Erythroblast (primary cell): ENCODE measurements around the gene RDH5.

Experiments
- DNase-seq, 2 experiments: peaks; one replicate each; lab custom pipeline; 2025; lab: John Stamatoyannopoulos, UW
- GATA1 ChIP-seq: IDR thresholded peaks from 2 replicates; pipeline ENCODE4 v1.6.1; 2011; ENCODE audit warnings: low read depth, mild to moderate bottlenecking, control low read depth, low read length, moderate library complexity
- POLR2A ChIP-seq: IDR thresholded peaks from 2 replicates; pipeline ENCODE4 v1.6.1; 2011; ENCODE audit warnings: mild to moderate bottlenecking, low read length

Gene RDH5

GRCh38 chr12:55700255-55701018 is 19.8 kb upstream of the RDH5 start:
- DNase-seq = no peak
- no peak for TF ChIP-seq GATA1
- TF ChIP-seq POLR2A = no peak

- no peak for DNase-seq
- no peak for TF ChIP-seq POLR2A
- TF ChIP-seq GATA1 = no peak
Observed at GRCh38 chr12:55702861-55703260, 17.3 kb upstream of the RDH5 start.

GRCh38 chr12:55703288-55703687 is 16.9 kb upstream of the RDH5 start:
- no peak for TF ChIP-seq POLR2A
- peak; percentile 48 to 64 for DNase-seq

DNA sequence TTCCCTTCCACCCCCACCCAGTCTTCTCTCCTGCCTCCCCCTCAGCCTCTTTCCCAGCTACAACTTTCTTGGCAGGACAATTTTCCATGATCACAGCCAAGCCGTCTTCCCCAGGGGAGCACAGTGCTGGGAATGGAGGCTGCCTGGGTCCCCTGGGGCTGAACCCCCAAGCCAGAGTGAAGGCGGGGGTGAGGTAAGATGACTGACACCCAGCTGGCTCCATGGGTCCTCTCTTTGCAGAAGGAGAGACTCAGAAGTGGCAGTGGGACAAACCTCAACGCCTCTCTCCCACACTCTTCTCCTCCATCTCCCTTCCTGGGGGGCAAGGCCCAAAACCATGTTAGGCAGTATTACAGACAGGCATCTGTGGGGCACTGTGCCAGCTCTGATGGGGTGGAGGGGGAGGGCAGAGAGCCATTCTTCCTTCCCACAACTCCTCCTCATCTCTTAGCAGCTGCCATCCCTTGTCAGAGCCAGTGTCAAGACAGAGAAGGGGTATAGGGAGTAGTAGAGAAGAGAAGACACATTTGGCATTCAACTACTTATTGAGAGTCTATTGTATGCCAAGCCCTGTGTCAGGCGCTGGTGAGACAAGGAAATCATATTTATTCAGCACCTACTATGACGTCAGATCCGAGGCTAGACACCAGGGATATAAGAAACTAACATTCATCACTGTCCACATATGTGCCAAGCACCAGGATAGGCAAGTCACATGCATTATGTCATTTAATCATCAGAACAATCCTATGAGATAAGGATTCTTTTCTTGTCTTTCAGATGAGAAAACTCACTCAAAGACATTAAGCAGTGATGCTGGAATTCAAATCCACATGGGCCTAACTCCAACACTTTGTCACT is 16.1 kb upstream of the RDH5 start:
- DNase-seq = no peak
- TF ChIP-seq POLR2A (no peak), GATA1 (no peak)

GRCh38 chr12:55704824-55705718 is 15.1 kb upstream of the RDH5 start:
- no peak for TF ChIP-seq POLR2A
- TF ChIP-seq GATA1 = no peak
- no peak for DNase-seq

- DNase-seq = peak; percentile 20 to 42
- TF ChIP-seq GATA1 = no peak
Observed at GRCh38 chr12:55705782-55706402, 14.3 kb upstream of the RDH5 start.

GRCh38 chr12:55706568-55707218 is 13.5 kb upstream of the RDH5 start:
- no peak for DNase-seq
- TF ChIP-seq POLR2A (no peak), GATA1 (no peak)

DNA sequence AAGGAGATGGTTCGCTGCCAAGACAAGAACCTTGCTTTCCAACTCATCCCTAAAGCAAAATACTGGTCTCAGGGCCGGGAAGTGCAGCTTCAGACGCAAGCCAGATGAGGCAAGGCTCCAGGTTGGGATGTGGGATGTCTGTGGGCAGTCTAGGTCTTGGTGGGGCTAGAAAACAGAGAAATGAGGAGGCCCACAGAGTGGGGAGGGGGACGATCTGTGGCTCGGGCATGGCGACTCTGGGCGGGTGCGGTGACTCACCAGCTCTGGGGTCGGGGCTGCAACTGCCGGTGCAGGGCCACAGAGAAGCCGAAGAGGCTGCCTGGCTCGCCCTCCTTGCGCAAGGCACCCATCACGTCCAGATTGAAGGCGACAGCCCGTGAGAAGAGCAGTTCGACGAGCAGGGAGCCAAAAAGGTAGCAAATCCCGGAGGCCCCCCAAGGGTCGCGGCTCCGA is 12.9 kb upstream of the RDH5 start:
- TF ChIP-seq POLR2A (no peak), GATA1 (no peak)
- DNase-seq = no peak

DNA sequence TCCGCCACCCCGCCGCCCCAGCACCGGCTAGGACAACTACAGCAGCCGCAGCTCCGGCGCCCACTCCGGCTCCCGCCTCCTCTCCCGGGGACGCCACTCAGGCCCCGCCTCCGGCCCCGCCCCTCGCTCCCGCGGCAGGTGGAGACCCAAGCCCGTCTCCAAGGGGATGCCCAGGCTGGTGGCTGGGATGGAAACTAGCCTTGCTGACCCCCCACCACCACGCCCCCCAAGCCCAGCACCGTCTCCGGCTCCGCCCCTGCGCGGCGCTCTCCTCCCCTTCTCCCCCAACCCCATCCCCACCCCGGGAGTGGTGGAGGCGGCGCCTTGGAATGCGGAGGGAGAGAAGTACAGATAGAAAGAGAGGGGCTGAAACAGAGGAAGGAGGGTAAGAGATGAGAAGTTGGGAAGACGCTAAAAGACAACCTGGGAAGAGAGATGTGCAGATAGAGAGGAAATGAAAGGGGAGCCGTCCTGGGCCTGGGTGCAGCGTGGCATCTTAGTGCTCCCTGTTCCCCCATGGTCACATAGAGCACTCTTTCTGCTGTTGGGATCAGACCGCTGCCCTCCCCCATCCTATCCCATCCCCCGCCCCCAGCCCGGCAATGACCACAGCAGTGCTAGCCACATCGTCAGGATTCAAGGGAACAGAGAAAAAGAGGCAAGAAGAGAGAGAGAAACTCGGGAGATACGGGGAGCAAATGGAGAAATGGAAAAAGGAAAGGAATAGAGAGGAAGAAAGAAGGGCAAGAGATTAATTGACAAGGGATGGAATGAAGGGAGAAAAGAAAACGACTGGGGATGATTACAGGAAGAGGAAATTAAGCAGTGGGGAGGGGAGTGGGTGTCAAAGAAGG is 12.1 kb upstream of the RDH5 start, which contains the start of gene ITGA7:
ITGA7 (minus strand) TSS at position 64 of the 854 bp plus-strand sequence. CDS start 222 bp downstream, outside the sequence.
- DNase-seq = peak; percentile 17 to 32
- TF ChIP-seq GATA1 (no peak), POLR2A (no peak)

GRCh38 chr12:55708695-55709233 is 11.4 kb upstream of the RDH5 start:
- TF ChIP-seq GATA1 (no peak), POLR2A (no peak)
- DNase-seq = no peak

DNA sequence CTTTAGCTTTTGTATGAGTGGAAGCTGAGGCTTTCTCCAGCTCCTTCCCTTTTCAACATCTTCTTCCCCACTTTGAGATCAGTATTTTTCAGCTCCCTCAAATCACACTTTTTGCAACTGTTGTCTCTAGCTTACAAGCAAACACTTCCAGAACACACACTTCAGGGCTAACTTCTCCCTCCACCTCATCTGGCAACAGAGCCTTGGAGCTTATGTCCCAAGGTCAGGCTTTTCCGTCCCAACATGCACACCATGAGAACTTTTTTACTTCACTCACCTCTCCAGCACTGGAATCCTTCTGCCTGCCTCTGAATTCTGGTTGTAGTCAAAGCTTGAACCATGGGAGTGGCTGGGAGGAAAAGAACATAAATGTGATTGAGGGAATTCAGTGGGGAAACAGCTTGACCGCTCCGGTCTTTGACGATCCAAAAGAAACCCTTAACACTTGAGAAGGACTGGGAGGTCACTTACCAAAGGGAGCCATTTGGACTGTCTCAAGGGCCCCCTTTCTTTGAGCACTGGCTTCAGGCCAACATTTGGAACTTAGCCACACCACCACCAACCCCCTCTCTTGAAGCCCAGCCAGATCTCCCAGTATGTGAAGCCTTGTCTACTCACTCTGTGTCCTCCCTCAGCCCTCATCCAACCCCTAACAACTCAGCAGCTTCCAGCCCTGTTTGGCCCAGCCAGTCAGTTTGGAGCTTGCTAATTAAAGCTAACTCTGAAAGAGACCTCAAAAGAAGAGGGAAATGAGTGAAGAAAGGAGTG is 8.2 kb upstream of the RDH5 start:
- DNase-seq = no peak
- TF ChIP-seq POLR2A (no peak), GATA1 (no peak)
